H1 (cell line): Measurements from ENCODE around the gene DENND2D. TPM values are rescaled to one million over a fixed set of nuclear protein-coding genes. Genes with fewer than 3 reads are reported as not detected.

Source experiments
- POLR2AphosphoS5 ChIP-seq: IDR thresholded peaks from 2 replicates; pipeline ENCODE4 v1.6.1; 2011; ENCODE audit warnings: low read depth, low read length
- POU5F1 ChIP-seq: IDR thresholded peaks from 2 replicates; pipeline ENCODE4 v1.6.1; 2011; ENCODE audit warnings: low read depth, mild to moderate bottlenecking, low read length, moderate library complexity
- SIX5 ChIP-seq: IDR thresholded peaks from 2 replicates; pipeline ENCODE4 v1.6.1; 2011; ENCODE audit warnings: mild to moderate bottlenecking, low read depth, low read length
- polyA plus RNA-seq, 7 experiments: library from polyadenylated mRNA; depleted of rRNA in 3 of 7; stranded (reverse) in 5 of 7; unstranded in 2 of 7; fragments of >200 nt in 5 of 7; fragments of 200-250 nt in 2 of 7; gene quantifications; 1 replicate in 5 of 7; 2 replicates in 1 of 7; 4 replicates in 1 of 7; pipeline versions ENCODE4 v1.2.1 to v1.2.3, GENCODE V29; 2011 to 2013; ENCODE audit warnings: missing spikeins in 2 of 7, mixed read lengths in 2 of 7
- total RNA-seq: library from RNA; stranded (reverse); fragmentation: NEBNext Ultra II Directional; extraction: Animal tissue kit (Norgen Biotek cat#: 25700); gene quantifications from 2 replicates; pipeline ENCODE4 v1.2.1, GENCODE V29; 2021
- TF ChIP-seq, protein P1 (sequence below), 3 experiments: IDR thresholded peaks; 1 replicate in 2 of 3; 2 replicates in 1 of 3; pipeline versions ENCODE4 v1.5.1 to v1.6.1; 2011; ENCODE audit warnings: low read length in 3 of 3, mild to moderate bottlenecking in 3 of 3, inconsistent platforms in 2 of 3, low read depth in 1 of 3, moderate library complexity in 1 of 3; ENCODE audit not compliant: insufficient read depth in 1 of 3; ENCODE audit errors: control extremely low read depth in 1 of 3

The DENND2D gene
- total and polyA plus RNA-seq, 2 of the 8 experiments (the other 6 are each of a cell fraction or from before 2014, with no cell fraction given) = 0.58 to 1.6 TPM

DNA sequence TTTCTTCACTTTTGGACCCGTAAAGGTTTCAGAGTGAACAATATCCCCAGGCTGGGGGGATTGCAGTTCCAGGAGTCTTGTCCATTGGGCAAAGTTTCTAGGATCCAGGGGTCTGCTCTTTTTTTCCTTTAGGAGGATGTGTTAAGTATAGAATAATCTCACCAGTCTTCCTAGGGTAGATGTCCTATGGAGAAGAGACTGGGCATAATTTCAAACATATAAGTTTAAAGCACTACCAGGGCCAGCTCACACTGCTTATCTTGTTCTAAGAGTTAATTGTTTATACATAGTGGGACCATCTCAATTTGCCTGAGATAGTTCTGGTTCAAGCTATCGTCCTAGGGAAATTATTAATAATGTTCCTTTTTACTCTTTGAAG, 28.3 kb upstream of the DENND2D start (continued):
- TF ChIP-seq, protein P1, sequence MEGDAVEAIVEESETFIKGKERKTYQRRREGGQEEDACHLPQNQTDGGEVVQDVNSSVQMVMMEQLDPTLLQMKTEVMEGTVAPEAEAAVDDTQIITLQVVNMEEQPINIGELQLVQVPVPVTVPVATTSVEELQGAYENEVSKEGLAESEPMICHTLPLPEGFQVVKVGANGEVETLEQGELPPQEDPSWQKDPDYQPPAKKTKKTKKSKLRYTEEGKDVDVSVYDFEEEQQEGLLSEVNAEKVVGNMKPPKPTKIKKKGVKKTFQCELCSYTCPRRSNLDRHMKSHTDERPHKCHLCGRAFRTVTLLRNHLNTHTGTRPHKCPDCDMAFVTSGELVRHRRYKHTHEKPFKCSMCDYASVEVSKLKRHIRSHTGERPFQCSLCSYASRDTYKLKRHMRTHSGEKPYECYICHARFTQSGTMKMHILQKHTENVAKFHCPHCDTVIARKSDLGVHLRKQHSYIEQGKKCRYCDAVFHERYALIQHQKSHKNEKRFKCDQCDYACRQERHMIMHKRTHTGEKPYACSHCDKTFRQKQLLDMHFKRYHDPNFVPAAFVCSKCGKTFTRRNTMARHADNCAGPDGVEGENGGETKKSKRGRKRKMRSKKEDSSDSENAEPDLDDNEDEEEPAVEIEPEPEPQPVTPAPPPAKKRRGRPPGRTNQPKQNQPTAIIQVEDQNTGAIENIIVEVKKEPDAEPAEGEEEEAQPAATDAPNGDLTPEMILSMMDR (IDR thresholded peaks at IDR 0.05; ENCODE audit: control extremely low read depth in 1 of 3, insufficient read depth in 1 of 3, low read depth in 1 of 3, low read length in 3 of 3) = no peak
- no peak for TF ChIP-seq POU5F1
- TF ChIP-seq SIX5 = no peak
- TF ChIP-seq POLR2AphosphoS5 = no peak
